ENCODE measurements around the gene CD63.

DNA sequence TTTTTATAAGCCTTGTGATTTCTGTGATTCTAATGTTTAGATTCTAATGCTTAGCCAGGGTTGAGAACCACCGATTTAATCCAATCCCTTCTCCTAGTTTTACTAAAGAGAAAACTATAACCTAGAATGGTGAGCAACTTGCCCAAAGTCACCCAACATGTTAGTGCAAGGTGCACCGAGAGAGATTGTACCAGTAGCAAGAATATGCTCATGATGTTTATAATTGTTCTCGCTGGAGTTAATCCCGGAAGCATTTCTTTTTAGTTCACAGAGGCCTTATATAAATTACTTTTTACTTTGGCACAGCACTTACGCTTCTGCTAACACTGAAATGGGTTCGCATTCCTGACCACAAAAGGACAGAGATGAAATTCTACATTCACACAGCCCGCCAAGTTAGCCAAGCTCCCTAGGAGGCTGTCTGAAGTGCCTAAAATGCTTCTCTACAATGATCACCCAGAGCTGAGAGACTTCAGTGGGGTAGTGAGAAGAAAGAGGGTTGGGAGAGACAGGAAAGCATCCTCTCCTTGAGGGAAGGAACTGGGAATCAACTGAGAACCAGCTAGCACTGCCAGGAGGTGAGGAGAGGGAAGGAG, 13.5 kb downstream of the CD63 start:
- TF ChIP-seq CTCF (IDR thresholded peaks at IDR 0.05), result no peak
- TF ChIP-seq POLR2A (IDR thresholded peaks at IDR 0.05), result no peak

Data from breast epithelium (tissue), 3 donors.